ENCODE measurements around the gene FKRP. TPM values are rescaled to one million over a fixed set of nuclear protein-coding genes. Genes with fewer than 3 reads are reported as not detected.

The FKRP gene
- total RNA-seq, 4 donors from 2014 or later = 5.6 to 12.6 (median 9.3) TPM

DNA sequence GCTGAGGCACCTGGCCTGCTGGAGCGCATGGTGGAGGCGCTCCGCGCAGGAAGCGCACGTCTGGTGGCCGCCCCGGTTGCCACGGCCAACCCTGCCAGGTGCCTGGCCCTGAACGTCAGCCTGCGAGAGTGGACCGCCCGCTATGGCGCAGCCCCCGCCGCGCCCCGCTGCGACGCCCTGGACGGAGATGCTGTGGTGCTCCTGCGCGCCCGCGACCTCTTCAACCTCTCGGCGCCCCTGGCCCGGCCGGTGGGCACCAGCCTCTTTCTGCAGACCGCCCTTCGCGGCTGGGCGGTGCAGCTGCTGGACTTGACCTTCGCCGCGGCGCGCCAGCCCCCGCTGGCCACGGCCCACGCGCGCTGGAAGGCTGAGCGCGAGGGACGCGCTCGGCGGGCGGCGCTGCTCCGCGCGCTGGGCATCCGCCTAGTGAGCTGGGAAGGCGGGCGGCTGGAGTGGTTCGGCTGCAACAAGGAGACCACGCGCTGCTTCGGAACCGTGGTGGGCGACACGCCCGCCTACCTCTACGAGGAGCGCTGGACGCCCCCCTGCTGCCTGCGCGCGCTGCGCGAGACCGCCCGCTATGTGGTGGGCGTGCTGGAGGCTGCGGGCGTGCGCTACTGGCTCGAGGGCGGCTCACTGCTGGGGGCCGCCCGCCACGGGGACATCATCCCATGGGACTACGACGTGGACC lies 10.1 kb downstream of the FKRP start:
- 90 to 96% methylated on average over 4 to 19 of the region's 86 CpGs for WGBS, 2 donors
- Histone ChIP-seq H3K27me3 (no peaks in the 10 kb centered on the region), H3K4me1 (peaks cover 19 to 65% (median 28%) of the 10 kb centered on the region in 3 donors), H3K36me3 (peaks cover 0 to 32% (median 0%) of the 10 kb centered on the region in 3 donors), H3K27ac (peak overlapping the region; percentile 43 to 72 (median 62)), H3K4me3 (no peak overlapping the region), H3K9me3 (no peaks in the 10 kb centered on the region)
- TF ChIP-seq, protein P1, sequence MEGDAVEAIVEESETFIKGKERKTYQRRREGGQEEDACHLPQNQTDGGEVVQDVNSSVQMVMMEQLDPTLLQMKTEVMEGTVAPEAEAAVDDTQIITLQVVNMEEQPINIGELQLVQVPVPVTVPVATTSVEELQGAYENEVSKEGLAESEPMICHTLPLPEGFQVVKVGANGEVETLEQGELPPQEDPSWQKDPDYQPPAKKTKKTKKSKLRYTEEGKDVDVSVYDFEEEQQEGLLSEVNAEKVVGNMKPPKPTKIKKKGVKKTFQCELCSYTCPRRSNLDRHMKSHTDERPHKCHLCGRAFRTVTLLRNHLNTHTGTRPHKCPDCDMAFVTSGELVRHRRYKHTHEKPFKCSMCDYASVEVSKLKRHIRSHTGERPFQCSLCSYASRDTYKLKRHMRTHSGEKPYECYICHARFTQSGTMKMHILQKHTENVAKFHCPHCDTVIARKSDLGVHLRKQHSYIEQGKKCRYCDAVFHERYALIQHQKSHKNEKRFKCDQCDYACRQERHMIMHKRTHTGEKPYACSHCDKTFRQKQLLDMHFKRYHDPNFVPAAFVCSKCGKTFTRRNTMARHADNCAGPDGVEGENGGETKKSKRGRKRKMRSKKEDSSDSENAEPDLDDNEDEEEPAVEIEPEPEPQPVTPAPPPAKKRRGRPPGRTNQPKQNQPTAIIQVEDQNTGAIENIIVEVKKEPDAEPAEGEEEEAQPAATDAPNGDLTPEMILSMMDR (IDR thresholded peaks at IDR 0.05) = no peak
- TF ChIP-seq POLR2A (IDR thresholded peaks at IDR 0.05) = no peak
- intact Hi-C loops (cut with DNase I) = loop anchor here (2.0 to 10.0 kb wide), 2 partner anchors 85 to 239 kb away; no protein-coding TSS in a partner anchor
- DNase-seq = no peak

DNA sequence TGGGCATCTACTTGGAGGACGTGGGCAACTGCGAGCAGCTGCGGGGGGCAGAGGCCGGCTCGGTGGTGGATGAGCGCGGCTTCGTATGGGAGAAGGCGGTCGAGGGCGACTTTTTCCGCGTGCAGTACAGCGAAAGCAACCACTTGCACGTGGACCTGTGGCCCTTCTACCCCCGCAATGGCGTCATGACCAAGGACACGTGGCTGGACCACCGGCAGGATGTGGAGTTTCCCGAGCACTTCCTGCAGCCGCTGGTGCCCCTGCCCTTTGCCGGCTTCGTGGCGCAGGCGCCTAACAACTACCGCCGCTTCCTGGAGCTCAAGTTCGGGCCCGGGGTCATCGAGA lies 10.7 kb downstream of the FKRP start:
- intact Hi-C loops (cut with DNase I) = loop anchor here (2.0 to 10.0 kb wide), 2 partner anchors 84 to 238 kb away; no protein-coding TSS in a partner anchor
- Histone ChIP-seq H3K36me3 (peaks cover 0 to 32% (median 0%) of the 10 kb centered on the region in 3 donors), H3K9me3 (no peaks in the 10 kb centered on the region), H3K4me1 (peaks cover 24 to 70% (median 28%) of the 10 kb centered on the region in 3 donors), H3K4me3 (no peak overlapping the region), H3K27ac (no peak overlapping the region), H3K27me3 (no peaks in the 10 kb centered on the region)
- 92 to 94% methylated on average over 5 to 6 of the region's 30 CpGs for WGBS, 2 donors
- no peak for DNase-seq
- TF ChIP-seq POLR2A (IDR thresholded peaks at IDR 0.05) = no peak
- TF ChIP-seq, protein P1 (IDR thresholded peaks at IDR 0.05) = no peak

DNA sequence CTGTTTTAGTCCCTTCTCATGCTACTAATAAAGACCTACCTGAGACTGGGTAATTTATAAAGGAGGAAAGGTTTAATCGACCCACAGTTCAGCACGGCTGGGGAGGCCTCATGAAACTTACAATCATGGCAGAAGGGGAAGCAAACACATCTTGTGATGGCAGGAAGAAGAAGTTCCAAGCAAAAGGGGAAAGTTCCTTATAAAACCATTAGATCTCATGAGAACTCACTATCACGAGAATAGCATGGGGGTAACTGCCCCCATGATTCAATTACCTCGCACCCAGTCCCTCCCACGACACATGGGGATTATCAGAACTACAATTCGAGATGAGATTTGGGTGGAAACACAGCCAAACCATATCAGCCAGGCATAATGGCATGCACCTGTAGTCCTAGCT lies 13.3 kb downstream of the FKRP start:
- no peak overlapping the region for H3K4me3 ChIP-seq
- H3K27ac ChIP-seq = peak overlapping the region; percentile 81 to 90 (median 87)
- 63 to 75% methylated on average over 4 to 6 of the region's 6 CpGs for WGBS, 2 donors
- H3K36me3 ChIP-seq = peaks cover 0 to 17% (median 0%) of the 10 kb centered on the region in 3 donors
- DNase-seq = no peak
- intact Hi-C loops (cut with DNase I) = loop anchor here (10.0 kb wide), 1 partner anchor 236 kb away; no protein-coding TSS in a partner anchor
- no peaks in the 10 kb centered on the region for H3K27me3 ChIP-seq
- TF ChIP-seq, protein P1 (IDR thresholded peaks at IDR 0.05) = no peak
- TF ChIP-seq POLR2A (IDR thresholded peaks at IDR 0.05) = no peak
- peaks cover 28 to 93% (median 29%) of the 10 kb centered on the region in 3 donors for H3K4me1 ChIP-seq
- H3K9me3 ChIP-seq = no peaks in the 10 kb centered on the region

DNA sequence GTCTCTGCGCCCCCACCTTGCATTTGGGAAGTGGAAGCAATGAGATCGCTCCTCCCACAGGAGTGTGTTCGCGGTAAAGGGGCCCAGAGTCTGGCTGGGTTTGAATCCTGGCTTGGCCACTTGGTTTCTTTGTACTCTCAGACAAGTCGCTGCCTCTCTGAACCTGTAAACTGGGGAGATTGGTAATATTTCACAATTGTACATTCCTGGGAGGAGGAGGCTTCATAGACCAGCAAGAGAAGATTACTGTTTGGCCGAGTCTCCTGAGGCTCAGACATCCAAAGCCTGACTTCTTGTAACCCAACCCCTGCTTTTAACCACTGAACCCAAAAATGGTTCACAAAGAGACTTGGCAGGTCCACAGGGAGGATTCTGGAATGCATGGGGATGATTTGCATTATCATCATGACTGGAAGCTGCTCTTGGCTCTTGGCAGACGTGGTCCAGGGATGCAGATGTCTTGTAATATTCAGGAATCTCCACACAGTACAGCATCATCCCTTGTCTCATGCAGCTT lies 14.0 kb downstream of the FKRP start:
- intact Hi-C loops (cut with DNase I) = loop anchor here (10.0 kb wide), 1 partner anchor 235 kb away; no protein-coding TSS in a partner anchor

More for the DNA sequence above, 14.0 kb downstream of the FKRP start:
- Histone ChIP-seq H3K36me3 (peaks cover 0 to 17% (median 0%) of the 10 kb centered on the region in 3 donors), H3K9me3 (no peaks in the 10 kb centered on the region), H3K4me3 (no peak overlapping the region), H3K4me1 (peaks cover 27 to 95% (median 29%) of the 10 kb centered on the region in 3 donors), H3K27me3 (no peaks in the 10 kb centered on the region), H3K27ac (peak overlapping the region; percentile 81 to 90 (median 87))
- WGBS, 2 donors = 17 to 21% methylated on average over 6 to 7 of the region's 7 CpGs
- TF ChIP-seq, protein P1 (IDR thresholded peaks at IDR 0.05) = no peak
- TF ChIP-seq POLR2A (IDR thresholded peaks at IDR 0.05) = no peak
- no peak for DNase-seq
